ENCODE data around the gene FADS1. TPM values are rescaled to one million over a fixed set of nuclear protein-coding genes. Genes with fewer than 3 reads are reported as not detected.

The FADS1 gene
- total and polyA plus RNA-seq, 2 of the 13 experiments (the other 11 are each of a cell fraction or from before 2014, with no cell fraction given), result 91.8 to 108 TPM

- TF ChIP-seq ZFX (CRISPR knock-in tag; IDR thresholded peaks at IDR 0.05; ENCODE audit: low read depth) (no peak), HNRNPL (IDR thresholded peaks at IDR 0.05; ENCODE audit: low read depth, low read length) (no peak), ZNF274 (CRISPR knock-in tag; IDR thresholded peaks at IDR 0.05) (0 out of 2 replicates have a peak, but pooled peaks have one; percentile 16), ZNF788 (CRISPR knock-in tag; IDR thresholded peaks at IDR 0.05; ENCODE audit: borderline replicate concordance) (no peak), ZSCAN22 (CRISPR knock-in tag; IDR thresholded peaks at IDR 0.05) (0 out of 2 replicates have a peak, but pooled peaks have one; percentile 5), KDM5A (IDR thresholded peaks at IDR 0.05; ENCODE audit: borderline replicate concordance, low read length) (peak; percentile 16; the same call in 1 of the 2 replicates), DMAP1 (CRISPR knock-in tag; IDR thresholded peaks at IDR 0.05) (no peak), ZNF737 (CRISPR knock-in tag; IDR thresholded peaks at IDR 0.05; ENCODE audit: borderline replicate concordance) (0 out of 2 replicates have a peak, but pooled peaks have one; percentile 56), ZNF331 (CRISPR knock-in tag; IDR thresholded peaks at IDR 0.05) (no peak), HOXD1 (CRISPR knock-in tag; IDR thresholded peaks at IDR 0.05) (no peak), ZNF530 (CRISPR knock-in tag; IDR thresholded peaks at IDR 0.05; ENCODE audit: low read depth) (no peak), ZNF350 (CRISPR knock-in tag; IDR thresholded peaks at IDR 0.05; ENCODE audit: borderline replicate concordance, low read depth) (no peak; the same call in 1 of the 2 replicates), ZNF180 (CRISPR knock-in tag; IDR thresholded peaks at IDR 0.05; ENCODE audit: borderline replicate concordance, low read depth) (no peak), ZKSCAN8 (CRISPR knock-in tag; IDR thresholded peaks at IDR 0.05; ENCODE audit: borderline replicate concordance) (no peak), ZNF446 (CRISPR knock-in tag; IDR thresholded peaks at IDR 0.05) (no peak), ZNF256 (CRISPR knock-in tag; conservative IDR thresholded peaks at IDR 0.05) (0 out of 2 replicates have a peak, but pooled peaks have one; percentile 29), PLRG1 (conservative IDR thresholded peaks at IDR 0.05) (no peak), ZNF547 (CRISPR knock-in tag; IDR thresholded peaks at IDR 0.05) (no peak), SSRP1 (CRISPR knock-in tag; IDR thresholded peaks at IDR 0.05) (no peak), ZNF431 (CRISPR knock-in tag; IDR thresholded peaks at IDR 0.05; ENCODE audit: borderline replicate concordance, low read depth) (no peak), SNAPC2 (CRISPR knock-in tag; IDR thresholded peaks at IDR 0.05) (no peak)
- TF ChIP-seq, protein P1, sequence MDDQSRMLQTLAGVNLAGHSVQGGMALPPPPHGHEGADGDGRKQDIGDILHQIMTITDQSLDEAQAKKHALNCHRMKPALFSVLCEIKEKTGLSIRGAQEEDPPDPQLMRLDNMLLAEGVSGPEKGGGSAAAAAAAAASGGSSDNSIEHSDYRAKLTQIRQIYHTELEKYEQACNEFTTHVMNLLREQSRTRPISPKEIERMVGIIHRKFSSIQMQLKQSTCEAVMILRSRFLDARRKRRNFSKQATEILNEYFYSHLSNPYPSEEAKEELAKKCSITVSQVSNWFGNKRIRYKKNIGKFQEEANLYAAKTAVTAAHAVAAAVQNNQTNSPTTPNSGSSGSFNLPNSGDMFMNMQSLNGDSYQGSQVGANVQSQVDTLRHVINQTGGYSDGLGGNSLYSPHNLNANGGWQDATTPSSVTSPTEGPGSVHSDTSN (CRISPR knock-in tag; IDR thresholded peaks at IDR 0.05; ENCODE audit: borderline replicate concordance), result 0 out of 2 replicates have a peak, but pooled peaks have one; percentile 4
- TF ChIP-seq, protein P2, sequence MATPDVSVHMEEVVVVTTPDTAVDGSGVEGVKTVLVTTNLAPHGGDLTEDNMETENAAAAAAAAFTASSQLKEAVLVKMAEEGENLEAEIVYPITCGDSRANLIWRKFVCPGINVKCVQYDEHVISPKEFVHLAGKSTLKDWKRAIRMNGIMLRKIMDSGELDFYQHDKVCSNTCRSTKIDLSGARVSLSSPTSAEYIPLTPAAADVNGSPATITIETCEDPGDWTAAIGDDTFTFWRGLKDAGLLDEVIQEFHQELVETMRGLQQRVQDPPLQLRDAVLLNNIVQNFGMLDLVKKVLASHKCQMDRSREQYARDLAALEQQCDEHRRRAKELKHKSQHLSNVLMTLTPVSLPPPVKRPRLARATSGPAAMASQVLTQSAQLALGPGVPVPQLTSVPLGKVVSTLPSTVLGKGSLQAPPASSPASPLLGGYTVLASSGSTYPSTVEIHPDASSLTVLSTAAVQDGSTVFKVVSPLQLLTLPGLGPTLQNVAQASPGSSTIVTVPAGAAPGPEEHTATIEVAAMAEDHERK (CRISPR knock-in tag; IDR thresholded peaks at IDR 0.05; ENCODE audit: low read depth), result no peak
- TF ChIP-seq, protein P3, sequence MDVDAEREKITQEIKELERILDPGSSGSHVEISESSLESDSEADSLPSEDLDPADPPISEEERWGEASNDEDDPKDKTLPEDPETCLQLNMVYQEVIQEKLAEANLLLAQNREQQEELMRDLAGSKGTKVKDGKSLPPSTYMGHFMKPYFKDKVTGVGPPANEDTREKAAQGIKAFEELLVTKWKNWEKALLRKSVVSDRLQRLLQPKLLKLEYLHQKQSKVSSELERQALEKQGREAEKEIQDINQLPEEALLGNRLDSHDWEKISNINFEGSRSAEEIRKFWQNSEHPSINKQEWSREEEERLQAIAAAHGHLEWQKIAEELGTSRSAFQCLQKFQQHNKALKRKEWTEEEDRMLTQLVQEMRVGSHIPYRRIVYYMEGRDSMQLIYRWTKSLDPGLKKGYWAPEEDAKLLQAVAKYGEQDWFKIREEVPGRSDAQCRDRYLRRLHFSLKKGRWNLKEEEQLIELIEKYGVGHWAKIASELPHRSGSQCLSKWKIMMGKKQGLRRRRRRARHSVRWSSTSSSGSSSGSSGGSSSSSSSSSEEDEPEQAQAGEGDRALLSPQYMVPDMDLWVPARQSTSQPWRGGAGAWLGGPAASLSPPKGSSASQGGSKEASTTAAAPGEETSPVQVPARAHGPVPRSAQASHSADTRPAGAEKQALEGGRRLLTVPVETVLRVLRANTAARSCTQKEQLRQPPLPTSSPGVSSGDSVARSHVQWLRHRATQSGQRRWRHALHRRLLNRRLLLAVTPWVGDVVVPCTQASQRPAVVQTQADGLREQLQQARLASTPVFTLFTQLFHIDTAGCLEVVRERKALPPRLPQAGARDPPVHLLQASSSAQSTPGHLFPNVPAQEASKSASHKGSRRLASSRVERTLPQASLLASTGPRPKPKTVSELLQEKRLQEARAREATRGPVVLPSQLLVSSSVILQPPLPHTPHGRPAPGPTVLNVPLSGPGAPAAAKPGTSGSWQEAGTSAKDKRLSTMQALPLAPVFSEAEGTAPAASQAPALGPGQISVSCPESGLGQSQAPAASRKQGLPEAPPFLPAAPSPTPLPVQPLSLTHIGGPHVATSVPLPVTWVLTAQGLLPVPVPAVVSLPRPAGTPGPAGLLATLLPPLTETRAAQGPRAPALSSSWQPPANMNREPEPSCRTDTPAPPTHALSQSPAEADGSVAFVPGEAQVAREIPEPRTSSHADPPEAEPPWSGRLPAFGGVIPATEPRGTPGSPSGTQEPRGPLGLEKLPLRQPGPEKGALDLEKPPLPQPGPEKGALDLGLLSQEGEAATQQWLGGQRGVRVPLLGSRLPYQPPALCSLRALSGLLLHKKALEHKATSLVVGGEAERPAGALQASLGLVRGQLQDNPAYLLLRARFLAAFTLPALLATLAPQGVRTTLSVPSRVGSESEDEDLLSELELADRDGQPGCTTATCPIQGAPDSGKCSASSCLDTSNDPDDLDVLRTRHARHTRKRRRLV (CRISPR knock-in tag; IDR thresholded peaks at IDR 0.05), result no peak
Measured at GRCh38 chr11:61793083-61793828, 23.5 kb downstream of the FADS1 start (continued).

Measured in HepG2 (cell line).